ENCODE results near the gene TRPM3.

Gene TRPM3

GRCh38 chr9:71127301-71127700, 5.9 kb upstream of the TRPM3 start:
- POLR2A ChIA-PET = no interaction called here
- CTCF ChIA-PET = no interaction called here
- TF ChIP-seq ZNF26 (tag by site-specific recombination; IDR thresholded peaks at IDR 0.05) = no peak
- TF ChIP-seq ZNF146 (tag by site-specific recombination; IDR thresholded peaks at IDR 0.05) = no peak
- TF ChIP-seq ZNF518A (tag by site-specific recombination; conservative IDR thresholded peaks at IDR 0.05; ENCODE audit: low read depth) = no peak
- H3K4me1 ChIP-seq (ENCODE audit: control insufficient read depth, insufficient read depth, low read length) = no peaks in the 10 kb centered on the region
- no peaks in the 10 kb centered on the region for H3K9me3 ChIP-seq (ENCODE audit: control insufficient read depth, insufficient read depth, low read depth, low read length)
- H3K4me3 ChIP-seq (ENCODE audit: low read depth, low read length) = no peak overlapping the region
- no peak overlapping the region for H3K27ac ChIP-seq (ENCODE audit: extremely low read depth, low read depth, low read length)
- H3K36me3 ChIP-seq (ENCODE audit: control insufficient read depth in 2 of 2, insufficient read depth in 1 of 2, low read length in 2 of 2) = no peaks in the 10 kb centered on the region

GRCh38 chr9:71122421-71122820, 1.0 kb upstream of the TRPM3 start:
- H3K4me1 ChIP-seq (ENCODE audit: control insufficient read depth, insufficient read depth, low read length) = no peaks in the 10 kb centered on the region
- H3K36me3 ChIP-seq (ENCODE audit: control insufficient read depth in 2 of 2, insufficient read depth in 1 of 2, low read length in 2 of 2) = no peaks in the 10 kb centered on the region
- ChIA-PET CTCF (no interaction called here), POLR2A (no interaction called here)
- H3K27ac ChIP-seq (ENCODE audit: extremely low read depth, low read depth, low read length) = no peak overlapping the region
- H3K4me3 ChIP-seq (ENCODE audit: low read depth, low read length) = no peak overlapping the region
- TF ChIP-seq ZNF18 (tag by site-specific recombination; IDR thresholded peaks at IDR 0.05) (no peak), ZFP41 (tag by site-specific recombination; IDR thresholded peaks at IDR 0.05; ENCODE audit: borderline replicate concordance) (no peak), ZNF791 (tag by site-specific recombination; IDR thresholded peaks at IDR 0.05) (no peak), ZNF548 (tag by site-specific recombination; IDR thresholded peaks at IDR 0.05) (no peak), CTCF (tag by site-specific recombination; IDR thresholded peaks at IDR 0.05) (no peak), ZNF776 (tag by site-specific recombination; IDR thresholded peaks at IDR 0.05; ENCODE audit: borderline replicate concordance) (no peak), ZNF843 (tag by site-specific recombination; IDR thresholded peaks at IDR 0.05) (no peak), ZBTB10 (tag by site-specific recombination; IDR thresholded peaks at IDR 0.05) (no peak), ZNF391 (tag by site-specific recombination; IDR thresholded peaks at IDR 0.05; ENCODE audit: borderline replicate concordance, low read depth) (no peak), ZNF639 (tag by site-specific recombination; IDR thresholded peaks at IDR 0.05) (no peak), RBAK (tag by site-specific recombination; IDR thresholded peaks at IDR 0.05) (no peak), ZNF157 (tag by site-specific recombination; IDR thresholded peaks at IDR 0.05) (no peak), ZNF121 (tag by site-specific recombination; IDR thresholded peaks at IDR 0.05) (no peak), ZNF658 (tag by site-specific recombination; IDR thresholded peaks at IDR 0.05) (no peak)
- no peaks in the 10 kb centered on the region for H3K9me3 ChIP-seq (ENCODE audit: control insufficient read depth, insufficient read depth, low read depth, low read length)
